ENCODE data around the gene SLC9A3.

The SLC9A3 gene

GRCh38 chr5:462051-462481 is 62.2 kb downstream of the SLC9A3 start:
- Histone ChIP-seq H3K9ac (ENCODE audit: low read length) (no peak overlapping the region), H3K4me2 (ENCODE audit: low read length) (no peak overlapping the region), H3K9me2 (ENCODE audit: low read depth, low read length) (no peaks in the 10 kb centered on the region), H3K4me3 (ENCODE audit: low read depth, low read length, poor library complexity, severe bottlenecking) (no peak overlapping the region), H2AFZ (ENCODE audit: low read length) (no peak overlapping the region), H3K27me3 (ENCODE audit: insufficient read depth, low read length) (no peaks in the 10 kb centered on the region), H4K20me1 (ENCODE audit: insufficient read depth, low read length) (no peaks in the 10 kb centered on the region), H3F3A (ENCODE audit: insufficient read depth, low read length) (no peaks in the 10 kb centered on the region), H3K4me1 (ENCODE audit: insufficient read depth, low read length, severe bottlenecking) (no peaks in the 10 kb centered on the region), H3K36me3 (ENCODE audit: insufficient read depth, low read length) (peaks cover 73% of the 10 kb centered on the region), H3K27ac (ENCODE audit: low read depth, low read length, poor library complexity, severe bottlenecking) (no peak overlapping the region), H3K79me2 (ENCODE audit: insufficient read depth, low read length) (no peaks in the 10 kb centered on the region), H3K9me3 (ENCODE audit: low read length) (no peaks in the 10 kb centered on the region)
- TF ChIP-seq CTCF (IDR thresholded peaks at IDR 0.05; ENCODE audit: low read length) (no peak), EZH2 (IDR thresholded peaks at IDR 0.05; ENCODE audit: borderline replicate concordance, low read length) (no peak)

- H3K27ac ChIP-seq (ENCODE audit: low read depth, low read length, poor library complexity, severe bottlenecking): no peak overlapping the region
Observed at GRCh38 chr5:460273-460625, 64.0 kb downstream of the SLC9A3 start.

GRCh38 chr5:459562-460272 is 64.5 kb downstream of the SLC9A3 start:
- H3F3A ChIP-seq (ENCODE audit: insufficient read depth, low read length): no peaks in the 10 kb centered on the region
- H3K4me3 ChIP-seq (ENCODE audit: low read depth, low read length, poor library complexity, severe bottlenecking): no peak overlapping the region
- TF ChIP-seq EZH2 (IDR thresholded peaks at IDR 0.05; ENCODE audit: borderline replicate concordance, low read length) (no peak), CTCF (IDR thresholded peaks at IDR 0.05; ENCODE audit: low read length) (no peak)
- H3K27me3 ChIP-seq (ENCODE audit: insufficient read depth, low read length): no peaks in the 10 kb centered on the region
- no peak overlapping the region for H2AFZ ChIP-seq (ENCODE audit: low read length)
- no peak overlapping the region for H3K27ac ChIP-seq (ENCODE audit: low read depth, low read length, poor library complexity, severe bottlenecking)
- no peaks in the 10 kb centered on the region for H3K79me2 ChIP-seq (ENCODE audit: insufficient read depth, low read length)
- no peaks in the 10 kb centered on the region for H3K9me3 ChIP-seq (ENCODE audit: low read length)
- no peak overlapping the region for H3K9ac ChIP-seq (ENCODE audit: low read length)
- no peak overlapping the region for H3K4me2 ChIP-seq (ENCODE audit: low read length)
- H3K4me1 ChIP-seq (ENCODE audit: insufficient read depth, low read length, severe bottlenecking): no peaks in the 10 kb centered on the region
- no peaks in the 10 kb centered on the region for H4K20me1 ChIP-seq (ENCODE audit: insufficient read depth, low read length)
- H3K36me3 ChIP-seq (ENCODE audit: insufficient read depth, low read length): peaks cover 83% of the 10 kb centered on the region
- H3K9me2 ChIP-seq (ENCODE audit: low read depth, low read length): no peaks in the 10 kb centered on the region

More at GRCh38 chr5:460273-460625, 64.0 kb downstream of the SLC9A3 start:
- no peaks in the 10 kb centered on the region for H3K9me3 ChIP-seq (ENCODE audit: low read length)
- H4K20me1 ChIP-seq (ENCODE audit: insufficient read depth, low read length): no peaks in the 10 kb centered on the region
- TF ChIP-seq EZH2 (IDR thresholded peaks at IDR 0.05; ENCODE audit: borderline replicate concordance, low read length): no peak
- TF ChIP-seq CTCF (IDR thresholded peaks at IDR 0.05; ENCODE audit: low read length): no peak
- no peak overlapping the region for H3K4me3 ChIP-seq (ENCODE audit: low read depth, low read length, poor library complexity, severe bottlenecking)
- no peak overlapping the region for H2AFZ ChIP-seq (ENCODE audit: low read length)
- no peaks in the 10 kb centered on the region for H3K9me2 ChIP-seq (ENCODE audit: low read depth, low read length)
- no peak overlapping the region for H3K4me2 ChIP-seq (ENCODE audit: low read length)
- H3F3A ChIP-seq (ENCODE audit: insufficient read depth, low read length): no peaks in the 10 kb centered on the region
- no peak overlapping the region for H3K9ac ChIP-seq (ENCODE audit: low read length)
- peaks cover 82% of the 10 kb centered on the region for H3K36me3 ChIP-seq (ENCODE audit: insufficient read depth, low read length)
- H3K27me3 ChIP-seq (ENCODE audit: insufficient read depth, low read length): no peaks in the 10 kb centered on the region
- H3K79me2 ChIP-seq (ENCODE audit: insufficient read depth, low read length): no peaks in the 10 kb centered on the region
- no peaks in the 10 kb centered on the region for H3K4me1 ChIP-seq (ENCODE audit: insufficient read depth, low read length, severe bottlenecking)
